ENCODE measurements around the gene PCDHA2.

Gene PCDHA2

DNA sequence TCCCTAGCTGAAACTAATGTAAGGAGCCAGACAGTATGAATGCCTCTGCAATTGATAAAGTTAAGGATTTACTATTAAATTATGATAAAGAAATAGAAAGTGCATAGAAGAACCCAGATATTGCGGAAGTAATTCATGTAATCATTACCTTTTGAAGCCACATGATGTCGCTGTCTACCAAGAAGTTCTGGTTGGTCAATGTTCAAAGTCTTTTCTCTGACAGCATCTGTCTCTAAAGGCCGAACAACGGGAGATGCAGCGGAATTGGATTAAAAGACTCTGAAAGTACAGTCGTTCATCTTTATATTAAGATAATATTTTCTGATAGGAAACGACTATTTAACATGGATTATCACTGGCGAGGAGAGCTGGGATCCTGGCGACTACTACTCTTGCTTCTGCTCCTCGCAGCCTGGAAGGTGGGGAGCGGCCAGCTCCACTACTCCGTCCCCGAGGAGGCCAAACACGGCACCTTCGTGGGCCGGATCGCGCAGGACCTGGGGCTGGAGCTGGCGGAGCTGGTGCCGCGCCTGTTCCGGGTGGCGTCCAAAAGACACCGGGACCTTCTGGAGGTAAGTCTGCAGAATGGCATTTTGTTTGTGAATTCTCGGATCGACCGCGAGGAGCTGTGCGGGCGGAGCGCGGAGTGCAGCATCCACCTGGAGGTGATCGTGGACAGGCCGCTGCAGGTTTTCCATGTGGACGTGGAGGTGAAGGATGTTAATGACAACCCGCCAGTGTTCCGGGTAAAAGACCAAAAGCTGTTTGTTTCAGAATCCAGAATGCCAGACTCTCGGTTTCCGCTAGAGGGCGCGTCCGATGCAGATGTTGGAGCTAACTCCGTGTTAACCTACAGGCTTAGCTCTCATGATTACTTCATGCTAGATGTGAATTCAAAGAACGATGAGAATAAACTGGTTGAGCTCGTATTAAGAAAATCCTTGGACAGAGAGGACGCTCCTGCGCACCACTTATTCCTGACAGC is 46.6 kb downstream of the PCDHA2 start, which contains the start of gene PCDHA8:
TSS of gene PCDHA8 (plus strand) at position 210 of the 985 bp plus-strand sequence. CDS start at position 345, 135 bp downstream.
- DNase-seq (ENCODE audit: low read depth), result no peak
- no peak within 1 kb of the TSS for H3K4me3 ChIP-seq (ENCODE audit: low read depth, low read length)
- TF ChIP-seq, protein P1, sequence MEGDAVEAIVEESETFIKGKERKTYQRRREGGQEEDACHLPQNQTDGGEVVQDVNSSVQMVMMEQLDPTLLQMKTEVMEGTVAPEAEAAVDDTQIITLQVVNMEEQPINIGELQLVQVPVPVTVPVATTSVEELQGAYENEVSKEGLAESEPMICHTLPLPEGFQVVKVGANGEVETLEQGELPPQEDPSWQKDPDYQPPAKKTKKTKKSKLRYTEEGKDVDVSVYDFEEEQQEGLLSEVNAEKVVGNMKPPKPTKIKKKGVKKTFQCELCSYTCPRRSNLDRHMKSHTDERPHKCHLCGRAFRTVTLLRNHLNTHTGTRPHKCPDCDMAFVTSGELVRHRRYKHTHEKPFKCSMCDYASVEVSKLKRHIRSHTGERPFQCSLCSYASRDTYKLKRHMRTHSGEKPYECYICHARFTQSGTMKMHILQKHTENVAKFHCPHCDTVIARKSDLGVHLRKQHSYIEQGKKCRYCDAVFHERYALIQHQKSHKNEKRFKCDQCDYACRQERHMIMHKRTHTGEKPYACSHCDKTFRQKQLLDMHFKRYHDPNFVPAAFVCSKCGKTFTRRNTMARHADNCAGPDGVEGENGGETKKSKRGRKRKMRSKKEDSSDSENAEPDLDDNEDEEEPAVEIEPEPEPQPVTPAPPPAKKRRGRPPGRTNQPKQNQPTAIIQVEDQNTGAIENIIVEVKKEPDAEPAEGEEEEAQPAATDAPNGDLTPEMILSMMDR (conservative IDR thresholded peaks at IDR 0.05; ENCODE audit: low read depth, low read length), result no peak

DNA sequence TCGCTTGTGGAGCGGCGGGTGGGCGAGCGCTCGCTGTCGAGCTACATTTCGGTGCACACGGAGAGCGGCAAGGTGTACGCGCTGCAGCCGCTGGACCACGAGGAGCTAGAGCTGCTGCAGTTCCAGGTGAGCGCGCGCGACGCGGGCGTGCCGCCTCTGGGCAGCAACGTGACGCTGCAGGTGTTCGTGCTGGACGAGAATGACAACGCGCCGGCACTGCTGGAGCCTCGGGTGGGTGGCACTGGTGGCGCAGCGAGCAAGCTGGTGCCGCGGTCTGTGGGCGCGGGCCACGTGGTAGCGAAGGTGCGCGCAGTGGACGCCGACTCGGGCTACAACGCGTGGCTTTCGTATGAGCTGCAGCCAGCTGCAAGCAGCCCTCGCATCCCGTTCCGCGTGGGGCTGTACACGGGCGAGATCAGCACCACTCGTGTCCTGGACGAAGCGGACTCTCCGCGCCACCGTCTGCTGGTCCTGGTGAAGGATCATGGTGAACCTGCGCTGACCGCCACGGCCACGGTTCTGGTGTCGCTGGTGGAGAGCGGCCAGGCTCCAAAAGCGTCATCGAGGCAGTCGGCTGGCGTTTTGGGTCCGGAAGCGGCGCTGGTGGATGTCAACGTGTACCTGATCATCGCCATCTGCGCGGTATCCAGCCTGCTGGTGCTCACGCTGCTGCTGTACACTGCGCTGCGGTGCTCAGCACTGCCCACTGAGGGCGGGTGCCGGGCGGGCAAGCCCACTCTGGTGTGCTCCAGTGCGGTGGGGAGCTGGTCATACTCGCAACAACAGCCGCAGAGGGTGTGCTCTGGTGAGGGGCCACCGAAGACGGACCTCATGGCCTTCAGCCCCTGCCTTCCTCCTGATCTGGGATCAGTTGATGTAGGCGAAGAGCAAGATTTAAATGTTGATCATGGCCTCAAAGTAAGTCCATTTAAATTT is 48.4 kb downstream of the PCDHA2 start:
- no peak for DNase-seq (ENCODE audit: low read depth)
- no peak overlapping the region for H3K4me3 ChIP-seq (ENCODE audit: low read depth, low read length)
- TF ChIP-seq, protein P1 (conservative IDR thresholded peaks at IDR 0.05; ENCODE audit: low read depth, low read length), result no peak
